ENCODE data around the gene STX4.

DNA sequence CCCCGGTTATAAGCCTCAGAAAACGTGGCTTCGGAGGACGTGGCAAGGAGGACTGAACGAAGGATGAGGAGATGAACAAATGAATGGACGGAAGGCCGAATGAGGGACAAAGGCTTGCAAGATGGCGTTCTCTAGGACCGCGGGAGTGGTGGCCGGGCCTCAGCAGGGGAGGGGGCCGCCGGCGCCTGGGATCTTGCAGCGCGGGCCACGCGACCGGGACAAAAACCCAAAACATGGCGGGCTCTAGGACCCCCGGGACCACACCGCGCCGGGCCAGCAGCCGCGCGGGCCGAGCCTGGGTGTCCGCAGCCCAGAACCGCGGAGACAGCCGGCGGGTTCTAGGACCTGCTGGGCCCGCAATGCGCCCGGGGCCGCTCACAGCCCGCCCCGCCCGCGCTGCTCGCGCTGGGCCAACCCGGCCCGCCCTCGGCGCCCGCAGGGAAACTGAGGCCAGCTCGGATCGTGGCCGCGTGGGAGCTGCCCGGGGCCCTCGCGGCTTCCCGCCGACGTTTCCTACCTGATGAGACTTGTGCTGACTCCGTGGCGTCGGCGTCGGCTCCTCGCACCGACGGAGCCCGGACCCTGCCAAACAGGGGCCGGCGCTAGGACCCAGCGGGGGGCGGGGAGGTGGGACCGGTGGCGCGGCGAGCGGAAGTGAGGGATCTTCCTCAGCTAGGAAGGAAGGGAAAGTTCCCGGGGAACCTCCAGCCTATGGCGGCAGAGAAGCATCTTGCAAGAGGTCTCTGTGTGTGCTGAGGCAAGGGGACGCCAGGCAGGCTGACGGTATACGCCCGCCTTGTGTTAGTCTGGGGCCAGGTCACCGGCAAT is 40.0 kb downstream of the STX4 start:
- TF ChIP-seq CTCF (IDR thresholded peaks at IDR 0.05) = peak in 2 of 5 experiments; percentile 16 to 60
- TF ChIP-seq POLR2A (IDR thresholded peaks at IDR 0.05) = no peak
- TF ChIP-seq EP300 (IDR thresholded peaks at IDR 0.05) = no peak
